GM12874 (cell line): Measurements from ENCODE around the gene GPC1.
A peak's percentile ranks its signal among the peaks of the same experiment; 100 is the strongest.

Experiments used
- TF ChIP-seq, protein P1 (sequence below): IDR thresholded peaks from 2 replicates; pipeline ENCODE4 v1.5.1; 2011; ENCODE audit warnings: low read depth, mild to moderate bottlenecking, control low read depth, low read length, moderate library complexity; ENCODE audit not compliant: insufficient read depth

Gene GPC1

DNA sequence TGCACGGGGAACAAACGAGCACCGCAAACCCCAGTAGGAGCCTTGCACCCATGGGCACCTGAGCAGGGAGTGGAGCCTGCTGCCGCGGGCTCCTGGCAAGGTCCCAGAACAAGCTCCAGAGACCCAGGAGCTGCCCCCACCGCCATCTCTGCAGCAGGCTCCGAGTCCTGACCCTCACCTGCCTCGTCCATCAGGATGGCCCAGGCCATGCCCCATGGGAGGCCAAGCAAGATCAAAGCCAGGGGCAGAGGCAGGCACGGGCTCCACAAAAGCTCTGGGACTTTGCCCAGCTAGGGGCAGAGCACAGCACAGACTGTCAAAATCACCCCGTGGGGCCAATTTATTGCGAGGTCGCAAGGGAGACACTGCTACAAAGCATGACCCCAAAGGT, 43.6 kb downstream of the GPC1 start:
- TF ChIP-seq, protein P1, sequence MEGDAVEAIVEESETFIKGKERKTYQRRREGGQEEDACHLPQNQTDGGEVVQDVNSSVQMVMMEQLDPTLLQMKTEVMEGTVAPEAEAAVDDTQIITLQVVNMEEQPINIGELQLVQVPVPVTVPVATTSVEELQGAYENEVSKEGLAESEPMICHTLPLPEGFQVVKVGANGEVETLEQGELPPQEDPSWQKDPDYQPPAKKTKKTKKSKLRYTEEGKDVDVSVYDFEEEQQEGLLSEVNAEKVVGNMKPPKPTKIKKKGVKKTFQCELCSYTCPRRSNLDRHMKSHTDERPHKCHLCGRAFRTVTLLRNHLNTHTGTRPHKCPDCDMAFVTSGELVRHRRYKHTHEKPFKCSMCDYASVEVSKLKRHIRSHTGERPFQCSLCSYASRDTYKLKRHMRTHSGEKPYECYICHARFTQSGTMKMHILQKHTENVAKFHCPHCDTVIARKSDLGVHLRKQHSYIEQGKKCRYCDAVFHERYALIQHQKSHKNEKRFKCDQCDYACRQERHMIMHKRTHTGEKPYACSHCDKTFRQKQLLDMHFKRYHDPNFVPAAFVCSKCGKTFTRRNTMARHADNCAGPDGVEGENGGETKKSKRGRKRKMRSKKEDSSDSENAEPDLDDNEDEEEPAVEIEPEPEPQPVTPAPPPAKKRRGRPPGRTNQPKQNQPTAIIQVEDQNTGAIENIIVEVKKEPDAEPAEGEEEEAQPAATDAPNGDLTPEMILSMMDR, result no peak

DNA sequence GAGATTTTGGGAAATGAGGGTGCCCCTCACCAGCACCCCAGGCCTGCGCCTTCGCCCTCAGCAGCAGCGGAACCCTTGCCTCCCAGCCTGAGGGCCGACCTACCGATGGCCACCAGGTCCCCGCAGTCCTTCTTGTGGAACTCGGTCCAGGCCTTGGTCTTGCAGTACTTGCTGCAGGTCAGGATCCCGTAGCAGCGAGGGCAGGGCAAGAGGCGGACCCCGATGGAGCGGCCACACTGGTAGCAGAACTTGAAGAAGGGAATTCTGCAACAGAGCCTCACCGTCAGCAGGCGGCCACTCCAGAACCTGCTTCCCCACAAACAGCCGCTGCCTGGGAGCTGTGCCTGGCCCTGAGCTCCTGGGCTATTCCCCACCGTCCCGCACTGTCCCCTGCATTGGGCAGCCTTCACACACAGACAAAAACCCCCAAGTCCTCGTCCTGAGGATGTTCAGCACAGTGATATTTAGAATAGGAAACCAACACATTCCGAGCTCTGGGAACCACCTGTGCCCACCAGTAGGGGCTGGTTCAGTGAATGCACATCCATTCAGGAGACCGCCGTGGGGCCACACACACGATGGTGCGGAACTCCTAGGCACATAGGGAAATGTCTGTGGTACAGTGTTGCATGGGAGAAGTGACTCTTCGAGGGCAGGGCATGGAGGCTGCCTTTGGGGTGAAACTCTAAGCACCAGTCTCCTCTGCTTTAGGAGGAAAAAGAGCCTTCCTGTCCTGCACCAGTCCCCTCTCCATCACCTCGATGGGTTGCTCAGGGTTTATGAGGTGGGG, 45.6 kb downstream of the GPC1 start:
- TF ChIP-seq, protein P1, result no peak

DNA sequence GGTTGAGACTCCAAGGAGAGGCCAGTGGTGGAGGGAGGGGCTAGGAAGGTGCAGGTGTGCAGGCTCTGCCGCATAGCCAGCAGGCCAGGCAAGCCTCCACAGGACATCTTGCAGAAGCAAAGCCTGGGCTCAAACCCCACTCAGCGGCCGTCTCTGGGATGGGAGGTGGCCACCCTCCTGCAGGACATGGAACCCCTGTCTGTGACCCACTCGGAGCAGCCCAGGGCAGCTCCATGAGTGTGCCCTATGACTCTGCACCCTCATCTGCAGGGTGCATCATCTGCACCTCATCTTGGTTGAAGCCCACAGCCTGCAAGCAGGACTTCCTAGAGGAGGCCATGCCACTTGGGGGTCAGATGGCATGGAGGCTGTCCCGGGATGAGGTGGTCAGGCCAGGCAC, 46.3 kb downstream of the GPC1 start:
- TF ChIP-seq, protein P1, result no peak

DNA sequence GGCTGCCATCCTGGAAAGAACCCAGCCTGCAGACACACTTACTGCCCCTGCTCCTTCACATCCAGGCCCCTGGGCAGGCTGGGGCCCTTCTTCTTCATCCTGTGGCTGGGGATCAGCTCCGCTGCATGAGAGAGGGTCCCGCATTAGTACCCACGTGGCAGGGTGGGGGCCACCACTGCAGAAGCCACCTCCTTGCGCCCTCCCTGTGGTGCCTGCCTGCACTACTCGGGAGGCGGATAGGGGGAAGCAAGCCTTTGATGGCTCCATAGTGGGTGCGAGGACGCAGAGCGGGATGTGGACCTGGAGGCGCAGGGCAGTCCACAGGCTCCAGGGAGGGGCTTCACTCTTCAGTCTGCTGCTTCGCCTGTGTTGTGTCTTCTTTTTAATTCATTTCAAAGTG, 46.7 kb downstream of the GPC1 start:
- TF ChIP-seq, protein P1, result no peak

DNA sequence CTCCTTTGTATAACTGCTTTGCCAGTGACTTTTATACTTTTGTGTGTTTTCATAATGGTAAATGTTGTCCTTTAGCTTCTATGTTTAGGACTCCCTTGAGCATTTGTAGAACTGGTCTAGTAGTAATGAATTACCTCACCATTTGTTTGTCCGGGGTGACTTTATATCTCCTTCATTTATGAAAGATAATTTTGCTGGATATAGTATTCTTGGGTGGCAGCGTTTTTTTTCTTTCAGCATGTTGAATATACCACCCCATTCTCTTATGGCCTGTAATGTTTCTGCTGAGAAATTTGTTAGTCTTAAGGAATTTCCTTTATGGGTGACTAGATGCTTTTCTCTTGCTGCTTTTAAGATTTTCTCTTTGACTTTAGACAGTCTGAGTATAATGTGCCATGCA, 56.0 kb downstream of the GPC1 start:
- TF ChIP-seq, protein P1, result no peak

DNA sequence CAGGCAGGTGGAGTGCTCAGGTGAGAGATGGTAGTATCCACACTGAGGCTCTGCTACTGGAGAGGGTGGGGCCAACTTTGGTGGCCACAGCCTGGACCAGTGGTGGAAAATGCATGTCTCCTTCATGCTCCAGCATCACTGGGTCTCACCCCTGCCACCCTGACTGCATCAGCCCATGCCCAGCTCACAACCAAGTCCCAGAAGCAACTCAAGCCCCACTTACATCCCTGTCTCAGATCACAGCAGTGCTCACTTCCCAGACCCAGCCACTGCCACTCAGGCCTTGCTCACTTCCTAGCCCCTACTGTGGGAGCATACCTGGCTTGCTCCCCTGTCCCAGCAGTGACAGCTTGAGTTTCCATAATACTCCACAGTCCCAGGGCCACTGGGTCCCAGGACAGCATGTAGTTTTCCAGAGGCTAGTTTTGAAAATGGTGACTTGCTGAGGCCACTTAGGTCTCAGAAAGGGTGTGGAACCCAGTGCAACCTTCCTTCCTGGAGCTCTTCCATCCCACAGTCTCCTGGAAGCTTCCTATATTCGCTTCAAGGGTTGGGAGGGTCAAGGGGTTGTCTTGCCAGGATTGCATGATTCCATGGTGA, 58.8 kb downstream of the GPC1 start:
- TF ChIP-seq, protein P1, result no peak

DNA sequence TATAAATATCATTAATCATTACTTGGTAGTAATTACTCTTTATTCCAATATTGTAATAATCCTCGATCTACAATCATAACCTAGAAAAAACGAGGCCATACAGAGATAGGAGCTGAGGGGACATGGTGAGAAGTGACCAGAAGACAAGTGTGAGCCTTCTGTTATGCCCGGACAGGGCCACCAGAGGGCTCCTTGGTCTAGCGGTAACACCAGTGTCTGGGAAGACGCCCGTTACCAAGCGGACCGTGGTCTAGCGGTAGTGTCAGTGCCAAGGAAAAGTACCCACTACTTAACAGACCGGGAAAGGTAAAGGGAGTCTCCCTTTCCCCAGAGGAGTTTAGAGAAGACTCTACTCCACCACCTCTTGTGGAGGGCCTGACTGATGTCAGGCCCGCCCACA, 59.5 kb downstream of the GPC1 start:
- TF ChIP-seq, protein P1, result 0 out of 2 replicates have a peak, but pooled peaks have one; percentile 9
